Inflammatory macrophage treated with lipopolysaccharide for 4 hours (primary cell): ENCODE results near the gene SCUBE2.
"Not testable (repeated sequence)": the region's sequence is repeated elsewhere in the genome, so short reads cannot be mapped to it uniquely, and the experiment has no call there.

Source experiments
- DNase-seq: peaks from one replicate; pipeline ENCODE4 v3.0.0-alpha.2; 2020

Gene SCUBE2

DNA sequence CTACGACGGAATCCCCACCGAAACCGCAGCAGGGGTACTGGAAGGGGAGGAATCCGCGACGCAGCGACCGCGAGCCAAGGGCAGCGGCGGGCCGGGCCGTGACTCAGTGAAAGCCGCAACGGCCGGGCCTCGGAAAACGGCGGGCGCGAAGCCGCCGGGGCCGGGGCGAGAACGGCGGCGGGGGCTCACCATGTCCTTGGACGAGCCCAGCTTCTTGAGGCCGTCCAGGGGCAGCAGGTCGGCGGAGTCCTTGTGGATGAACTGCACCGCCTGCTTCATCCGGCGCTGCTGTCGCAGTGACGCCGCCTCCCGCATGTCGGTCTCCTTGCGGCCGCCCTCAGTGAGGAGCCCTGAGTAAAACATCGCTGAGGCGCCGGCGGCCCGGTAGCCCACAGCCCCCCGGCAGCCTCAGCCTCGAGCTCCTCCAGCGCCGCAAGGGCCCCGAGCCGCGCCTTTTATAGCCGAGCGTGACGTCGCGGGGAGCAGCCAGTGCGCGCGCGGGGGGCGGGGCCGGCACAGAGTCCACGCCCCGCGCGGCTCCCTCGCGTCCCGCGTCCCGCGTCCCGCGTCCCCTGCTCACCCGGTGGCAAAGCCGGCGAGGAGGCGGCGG, 87.7 kb downstream of the SCUBE2 start, which contains the start of gene NRIP3:
Gene NRIP3, minus strand, starts transcription at position 429 of the 610 bp plus-strand sequence. Its CDS starts 66 bp downstream, at position 363.
- peak; percentile 77 for DNase-seq

DNA sequence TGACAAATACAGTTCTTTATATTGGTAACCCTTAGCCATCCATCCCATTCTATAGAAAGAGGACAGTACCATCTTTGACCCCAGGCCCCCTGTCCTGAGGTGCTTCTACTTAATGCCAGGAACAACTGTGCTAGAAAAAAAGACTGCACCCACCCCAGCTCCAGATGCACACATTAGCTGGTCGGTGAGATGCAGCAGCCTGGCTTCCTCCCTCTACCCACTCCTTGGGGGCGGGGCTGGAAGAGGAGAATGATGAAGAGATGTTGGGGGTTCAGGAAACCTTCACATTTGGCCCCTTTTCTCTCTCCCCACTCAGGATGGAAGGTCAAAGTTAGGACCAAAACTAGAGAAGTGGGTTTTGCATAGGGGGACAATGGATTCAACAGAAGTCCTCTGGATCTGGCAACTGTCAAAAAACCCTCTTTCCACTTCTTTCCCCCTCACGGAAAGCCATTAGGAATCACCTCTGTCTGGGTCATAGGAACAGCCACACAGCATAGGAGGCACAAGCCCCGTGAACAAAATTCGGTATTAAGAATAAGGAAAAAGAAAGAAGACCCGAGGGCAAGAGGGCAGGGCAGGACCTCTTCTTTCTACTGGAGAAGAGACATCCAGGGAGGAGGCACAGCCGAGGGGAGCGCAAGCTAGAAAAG, 88.4 kb downstream of the SCUBE2 start:
- DNase-seq, result peak; percentile 40

DNA sequence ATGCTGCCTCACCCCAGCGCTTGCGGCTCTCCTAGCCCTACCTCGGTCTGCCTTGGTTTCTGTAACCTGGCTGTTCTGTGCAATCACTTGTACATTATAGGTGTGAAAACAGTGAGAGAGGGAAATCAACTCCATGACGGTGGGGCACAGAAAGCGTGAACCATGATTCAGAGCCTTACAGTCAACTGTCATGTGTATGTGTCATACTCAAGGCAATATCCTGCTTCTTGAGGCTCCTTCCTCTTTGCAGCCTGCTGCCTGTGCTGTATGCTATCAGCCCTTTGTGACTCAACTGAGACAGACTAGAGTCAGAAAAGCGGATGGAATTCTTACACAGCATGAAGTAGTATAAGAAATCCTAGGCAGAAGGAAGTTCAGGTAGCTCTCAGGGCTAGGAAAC, 89.7 kb downstream of the SCUBE2 start:
- peak; percentile 98 for DNase-seq

DNA sequence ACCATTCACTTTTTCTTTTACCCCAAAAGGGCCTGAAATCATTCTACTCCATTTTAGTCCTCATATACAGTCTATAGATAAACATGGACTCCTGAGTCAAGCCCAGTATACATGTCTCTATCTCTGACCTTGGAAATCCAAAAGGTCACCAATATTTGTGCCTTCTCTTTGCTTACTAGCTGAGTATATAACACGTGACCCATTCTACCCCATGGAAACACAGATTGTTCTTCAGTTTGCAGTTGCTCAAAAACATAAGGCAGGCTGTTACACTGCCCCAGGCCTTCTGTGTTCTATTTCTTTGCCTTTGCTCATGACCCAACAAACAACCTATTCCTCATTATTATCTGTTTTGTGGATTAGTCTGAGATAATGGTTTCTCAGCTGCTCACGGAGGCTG, 93.4 kb downstream of the SCUBE2 start:
- DNase-seq, result no peak

DNA sequence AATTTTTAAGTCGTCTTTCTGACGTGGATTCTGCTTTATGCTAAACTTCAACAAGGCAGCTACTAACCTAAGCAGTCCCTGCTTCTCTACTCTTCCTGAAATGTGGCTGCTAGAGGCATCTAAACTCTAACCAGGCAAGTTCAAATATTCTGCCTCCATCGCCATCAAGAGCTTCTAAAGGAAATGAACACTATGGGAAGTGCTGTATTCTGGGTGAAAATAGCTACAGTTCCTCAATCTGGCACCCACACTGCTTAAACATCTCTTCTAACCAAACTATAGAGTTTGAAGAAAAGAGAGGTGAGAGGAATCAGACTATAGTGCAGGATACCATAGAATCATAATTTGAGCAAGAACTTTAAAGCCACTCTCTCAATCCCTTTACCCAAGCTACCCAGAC, 93.9 kb downstream of the SCUBE2 start:
- DNase-seq, result peak; percentile 29

DNA sequence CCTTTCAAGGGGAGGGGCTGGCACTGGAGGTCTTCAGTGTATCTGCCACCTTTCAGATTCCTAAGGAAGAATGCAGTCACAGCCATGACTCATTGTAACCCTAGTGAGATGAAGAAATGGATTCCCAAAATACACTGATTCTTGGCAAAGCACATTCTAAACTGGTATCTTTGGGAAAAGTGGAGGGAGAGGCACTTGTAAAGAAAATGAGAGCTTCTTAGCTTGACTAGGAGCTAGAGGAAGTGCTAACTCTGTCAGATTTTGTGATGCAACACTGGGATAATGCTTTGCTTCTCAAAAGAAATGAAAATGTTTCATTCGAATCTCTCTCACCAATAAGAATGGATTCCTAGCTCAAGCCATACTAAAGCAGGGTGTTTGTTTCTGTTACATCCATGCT, 101.9 kb downstream of the SCUBE2 start:
- peak; percentile 60 for DNase-seq

DNA sequence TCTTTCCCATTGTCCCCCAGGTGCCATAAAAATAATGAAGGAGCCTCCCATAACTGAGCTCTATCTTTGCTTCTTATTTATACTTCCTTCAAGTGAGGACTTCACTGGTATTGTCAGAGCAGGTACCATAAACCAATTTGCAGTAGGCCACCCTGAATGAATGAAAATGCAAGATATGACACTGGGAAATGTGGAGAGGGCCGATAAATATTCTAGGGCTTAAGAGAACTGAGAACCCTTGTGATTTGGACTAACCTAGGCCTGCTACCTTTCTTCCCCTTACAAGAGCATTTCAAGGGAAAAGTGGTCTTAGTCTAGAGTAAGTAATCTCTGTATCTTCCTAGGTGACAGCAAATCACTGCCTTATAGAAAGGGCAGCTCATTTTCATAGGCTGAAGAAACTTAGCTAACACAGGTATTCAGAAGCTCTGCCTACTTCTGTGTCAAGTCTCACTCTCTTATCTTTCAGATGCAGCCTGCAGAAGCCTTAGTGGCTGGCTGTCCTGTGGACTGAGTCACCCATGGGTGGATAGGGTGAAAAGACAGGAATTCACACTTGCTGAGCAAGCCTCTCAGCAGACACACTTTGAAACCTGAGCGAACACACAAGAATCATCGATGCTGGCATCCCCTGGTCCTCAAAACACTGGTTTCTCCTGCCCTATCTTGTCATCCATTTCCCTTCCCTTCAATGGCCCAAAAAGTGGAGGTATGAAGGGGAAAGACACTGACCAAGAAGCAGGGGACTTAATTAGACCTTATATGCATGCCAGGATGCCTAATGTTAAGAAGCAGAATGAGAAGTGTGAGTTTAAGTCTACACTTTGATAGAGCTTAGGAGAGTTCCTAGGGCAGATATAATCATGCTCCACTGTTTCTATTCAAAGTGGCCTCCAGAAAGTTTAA, 102.8 kb downstream of the SCUBE2 start:
- no peak for DNase-seq

DNA sequence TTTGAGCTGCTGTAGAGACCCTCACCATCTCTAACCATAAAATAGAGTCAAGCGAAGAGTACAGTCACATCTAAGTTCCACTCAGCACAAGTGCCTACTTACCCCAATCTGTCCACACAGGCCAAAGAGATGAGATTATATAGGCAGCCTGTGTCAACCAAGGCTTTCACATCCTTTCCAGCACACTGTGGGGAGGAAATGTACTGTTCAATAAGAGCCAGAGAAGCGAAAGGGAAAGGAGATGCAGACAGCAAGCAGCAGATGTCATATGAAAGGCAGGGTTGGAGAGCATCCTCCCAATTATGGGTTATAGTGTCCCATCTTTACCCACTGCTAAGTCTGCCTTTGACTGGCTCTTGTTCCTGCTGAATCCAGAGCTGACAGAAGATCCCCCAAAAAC, 104.0 kb downstream of the SCUBE2 start:
- DNase-seq, result no peak

DNA sequence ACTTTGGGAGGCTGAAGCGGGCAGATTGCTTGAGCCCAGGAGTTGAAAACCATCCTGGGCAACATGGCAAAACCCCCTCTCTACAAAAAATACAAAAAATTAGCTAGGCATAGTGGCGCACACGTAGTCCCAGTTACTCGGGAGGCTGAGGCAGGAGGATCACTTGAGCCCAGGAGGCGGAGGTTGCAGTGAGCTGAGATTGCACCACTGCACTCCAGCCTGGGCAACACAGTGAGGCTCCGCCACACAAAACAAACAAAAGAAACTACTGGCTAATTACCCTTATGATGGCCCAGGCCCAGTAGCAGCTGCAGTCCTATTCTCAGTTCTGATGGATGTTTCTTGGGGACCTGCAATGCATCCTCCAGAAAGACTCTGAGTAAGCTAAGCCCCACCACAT, 104.6 kb downstream of the SCUBE2 start:
- not testable (repeated sequence) for DNase-seq

DNA sequence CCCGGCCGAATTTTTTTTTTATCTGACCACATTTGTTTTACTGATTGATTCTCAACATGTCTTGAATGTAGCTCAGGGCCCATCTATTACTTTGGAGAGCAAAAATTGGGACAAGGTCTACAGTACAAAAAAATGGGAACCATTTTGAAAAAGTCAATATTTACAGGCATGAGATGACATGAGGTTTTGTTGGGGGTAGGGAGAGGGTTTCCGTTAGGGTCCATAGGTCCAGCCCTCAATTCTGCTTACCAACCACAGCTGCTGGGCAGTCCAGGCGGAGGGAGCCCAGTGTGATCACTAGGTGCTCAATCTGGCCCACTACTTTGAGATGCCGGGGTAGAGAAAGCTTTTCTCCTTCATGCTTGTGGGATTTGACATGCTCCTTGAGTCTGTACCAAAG, 105.9 kb downstream of the SCUBE2 start:
- no peak for DNase-seq

DNA sequence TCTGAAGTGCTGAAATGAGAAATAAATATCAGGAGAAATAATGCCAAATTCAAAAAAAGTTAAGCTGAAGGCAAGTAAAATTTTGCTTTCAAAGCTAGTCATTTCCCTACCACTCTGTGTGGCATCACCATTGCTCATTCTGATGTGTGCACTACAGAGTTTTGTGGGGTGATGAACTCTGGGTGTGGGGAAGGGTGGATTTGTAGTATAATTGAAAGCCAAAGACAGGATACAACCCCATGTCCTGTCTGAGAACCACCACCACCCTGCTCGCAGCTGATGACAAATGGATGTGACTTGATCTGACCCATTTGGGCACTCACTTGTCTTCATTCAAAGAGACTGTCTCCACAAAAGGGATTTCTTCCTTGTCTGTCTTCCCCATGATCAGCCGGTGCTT, 107.8 kb downstream of the SCUBE2 start:
- no peak for DNase-seq

DNA sequence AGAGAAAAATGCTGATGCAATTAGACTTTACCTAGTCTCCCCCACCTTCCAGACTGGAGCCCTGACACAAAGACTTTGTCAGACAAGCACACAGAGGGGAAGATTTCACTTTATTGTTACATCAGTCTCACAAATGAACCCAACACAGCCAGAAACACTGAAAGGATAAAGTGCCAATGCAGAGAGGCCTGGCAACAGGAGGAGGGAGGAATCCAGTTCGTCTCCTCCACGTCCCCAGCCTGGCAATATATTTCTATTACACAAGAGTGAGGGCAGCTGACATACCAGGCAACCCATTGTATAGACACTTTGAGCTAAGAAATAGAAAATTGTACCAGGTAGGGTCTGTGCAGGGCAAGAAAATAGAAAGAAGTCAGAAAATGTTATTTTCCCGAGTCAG, 110.9 kb downstream of the SCUBE2 start:
- DNase-seq, result no peak

DNA sequence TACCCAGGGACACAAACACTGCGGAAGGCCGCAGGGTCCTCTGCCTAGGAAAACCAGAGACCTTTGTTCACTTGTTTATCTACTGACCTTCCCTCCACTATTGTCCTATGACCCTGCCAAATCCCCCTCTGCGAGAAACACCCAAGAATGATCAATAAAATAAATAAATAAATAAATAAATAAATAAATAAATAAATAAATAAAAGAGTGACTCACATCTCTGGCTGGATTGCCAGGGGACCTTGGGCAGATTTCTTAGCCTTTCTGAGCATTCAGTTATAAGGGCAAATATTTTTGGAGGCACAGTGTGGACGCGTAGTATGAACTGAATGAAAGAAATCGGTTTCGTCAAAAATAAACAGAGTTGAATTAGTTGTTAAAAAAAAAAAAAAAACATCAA, 112.0 kb downstream of the SCUBE2 start:
- not testable (repeated sequence) for DNase-seq

DNA sequence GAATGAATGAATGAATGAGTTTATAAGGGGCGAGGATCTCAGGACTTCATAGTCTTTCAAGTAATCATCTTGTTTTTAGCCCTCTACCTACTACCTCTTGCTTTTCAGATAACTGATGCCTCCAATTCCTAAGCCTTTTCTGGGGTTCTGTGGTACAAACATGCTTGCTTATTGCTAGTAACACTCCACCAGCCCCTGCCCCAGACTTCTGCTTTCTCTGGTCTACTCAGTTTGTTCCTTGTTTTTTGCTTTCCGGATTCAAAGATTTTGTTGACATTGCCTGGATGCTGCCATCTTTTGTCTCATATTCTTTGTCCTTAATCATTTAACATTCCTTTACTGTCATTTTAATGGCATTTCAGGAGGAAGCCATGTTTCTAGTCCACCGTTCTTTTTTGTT, 118.3 kb downstream of the SCUBE2 start:
- DNase-seq, result peak; percentile 10

DNA sequence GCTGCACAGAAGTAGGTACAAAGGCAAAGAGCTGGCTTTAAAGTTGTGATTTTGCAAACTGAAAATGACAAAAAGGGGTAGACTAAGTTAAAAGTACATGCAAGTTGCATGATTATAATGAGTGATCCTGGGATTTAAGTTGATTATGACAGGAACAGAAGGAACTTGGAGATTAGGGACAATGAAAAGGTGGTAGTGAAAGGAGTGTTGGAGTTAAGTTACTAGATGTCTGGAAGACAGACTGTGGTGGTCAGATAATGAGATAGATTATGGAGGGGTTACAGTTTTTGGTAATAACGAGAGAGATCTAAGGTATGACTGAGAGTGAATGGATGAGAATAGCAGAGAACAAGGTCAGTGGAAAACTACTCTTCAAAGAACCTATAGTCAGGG, 119.5 kb downstream of the SCUBE2 start:
- DNase-seq, result no peak

DNA sequence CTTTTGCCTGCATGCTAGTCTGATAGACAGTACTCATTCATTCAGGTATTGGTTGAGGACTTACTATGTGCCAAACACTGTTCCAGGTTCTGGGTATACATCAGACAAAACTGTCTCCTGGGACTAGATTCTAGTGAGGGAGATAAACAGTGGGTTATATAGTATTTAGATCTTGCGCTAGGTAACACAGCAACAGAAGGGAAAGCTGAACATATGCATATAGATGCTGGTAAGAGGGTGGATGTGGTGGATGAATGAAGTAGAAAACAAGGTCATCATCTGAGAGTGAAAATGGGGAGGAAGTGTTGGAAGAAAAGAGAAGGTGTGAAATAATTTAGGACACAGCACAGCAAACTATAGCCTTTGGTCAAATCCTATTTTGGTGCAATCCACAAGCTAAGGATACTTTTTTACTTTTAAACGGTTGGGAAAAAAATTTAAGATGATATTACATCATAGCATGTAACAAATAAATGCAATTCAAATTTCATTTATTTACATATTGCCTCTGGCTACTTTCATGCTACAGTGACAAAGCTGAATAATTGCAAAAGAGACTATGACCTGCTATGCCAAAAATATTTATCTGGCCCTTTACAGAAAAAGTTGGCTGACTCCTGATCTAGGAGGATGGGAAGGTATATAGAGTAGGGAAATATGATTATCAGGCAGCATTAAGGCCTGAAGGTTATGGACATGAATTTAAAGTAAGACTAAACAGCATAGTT, 120.0 kb downstream of the SCUBE2 start:
- DNase-seq, result no peak
